Panc1 (cell line): ENCODE results near the gene GFRA1. TPM values are rescaled to one million over a fixed set of nuclear protein-coding genes. Genes with fewer than 3 reads are reported as not detected.

Source experiments
- ATAC-seq: fragments of 200-7000 bp; cut with Tn5 transposase; 2 replicates; pipeline ENCODE4 v1.9.1; 2020; ENCODE audit warnings: mild to moderate bottlenecking, moderate library complexity
- BruUV-seq: library from RNA; stranded (reverse); fragments of 400-500 nt; replicated peaks from 2 replicates; lab custom pipeline; 2021; lab: Mats Ljungman, UMichigan
- CTCF ChIA-PET: fragments of 300-600 bp; sonication (Branson Sonifier 250); formaldehyde crosslinking; loops from one replicate; lab custom pipeline; 2022; ENCODE audit warnings: antibody characterized with exemption; lab: Charles Lee
- POLR2A ChIA-PET: fragments of 300-600 bp; sonication (Branson Sonifier 250); formaldehyde crosslinking; loops from one replicate; lab custom pipeline; 2022; ENCODE audit warnings: antibody characterized with exemption; lab: Charles Lee
- DNase-seq: peaks from one replicate; pipeline ENCODE4 v3.0.0-alpha.2; 2010; ENCODE audit warnings: low read depth, low spot score
- H3K27ac ChIP-seq: 2 replicates; pipeline ENCODE4 v1.5.1; 2011; ENCODE audit warnings: mild to moderate bottlenecking, low read length, inconsistent platforms
- H3K27me3 ChIP-seq: fragments of 200-500 bp; sonication (Bioruptor generic); 2 replicates; pipeline ENCODE4 v1.6.0; 2014; ENCODE audit warnings: low read length, inconsistent platforms; ENCODE audit not compliant: control insufficient read depth, insufficient read depth
- H3K36me3 ChIP-seq: fragments of 200-500 bp; sonication (Bioruptor generic); 2 replicates; pipeline ENCODE4 v1.5.1; 2014; ENCODE audit warnings: inconsistent platforms, mild to moderate bottlenecking, low read length, moderate library complexity; ENCODE audit not compliant: control insufficient read depth, insufficient read depth
- H3K4me1 ChIP-seq: 2 replicates; pipeline ENCODE4 v1.5.1; 2011; ENCODE audit warnings: inconsistent platforms, mild to moderate bottlenecking, low read length, moderate library complexity; ENCODE audit not compliant: control insufficient read depth, insufficient read depth
- H3K4me3 ChIP-seq, 2 experiments: 2 replicates each; pipeline ENCODE4 v1.5.1; 2011 to 2012; ENCODE audit warnings: low read depth in 2 of 2, low read length in 2 of 2, mild to moderate bottlenecking in 2 of 2, inconsistent platforms in 1 of 2, moderate library complexity in 1 of 2
- H3K9me3 ChIP-seq: fragments of 200-500 bp; sonication (Bioruptor generic); 2 replicates; pipeline ENCODE4 v1.5.1; 2014; ENCODE audit warnings: low read depth, mild to moderate bottlenecking, inconsistent platforms, low read length, moderate library complexity; ENCODE audit not compliant: control insufficient read depth, insufficient read depth
- POLR2AphosphoS5 ChIP-seq: IDR thresholded peaks from 2 replicates; pipeline ENCODE4 v1.6.1; 2012; ENCODE audit warnings: mild to moderate bottlenecking, low read depth, low read length, moderate library complexity
- SIN3A ChIP-seq: IDR thresholded peaks from 2 replicates; pipeline ENCODE4 v1.6.1; 2012; ENCODE audit warnings: low read depth, mild to moderate bottlenecking, low read length, moderate library complexity, borderline replicate concordance; ENCODE audit not compliant: insufficient read depth
- TCF7L2 ChIP-seq: IDR thresholded peaks from 2 replicates; pipeline ENCODE4 v1.6.1; 2011; ENCODE audit warnings: mild to moderate bottlenecking, low read depth, low read length, inconsistent platforms
- in situ Hi-C: cut with HindIII; loops from 2 replicates; pipeline ENCODE4 v1.10.0; 2016; ENCODE audit warnings: low sequenced_read_pairs, low pct_unique_long_range_greater_than_20kb
- intact Hi-C: fragments of 100-400 bp; cut with micrococcal nuclease; formaldehyde crosslinking; loops from one replicate; pipeline ENCODE4 v1.10.0; 2022; ENCODE audit not compliant: unreplicated experiment
- total RNA-seq: library from RNA; stranded (reverse); gene quantifications from one replicate; pipeline ENCODE4 v1.2.1, GENCODE V29; 2021; ENCODE audit not compliant: unreplicated experiment
- TF ChIP-seq, protein P1 (sequence below), 2 experiments: IDR thresholded peaks; 2 replicates each; pipeline ENCODE4 v1.6.1; 2011 to 2012; ENCODE audit warnings: low read depth in 2 of 2, control low read depth in 1 of 2, low read length in 1 of 2, mild to moderate bottlenecking in 1 of 2, moderate library complexity in 1 of 2; ENCODE audit not compliant: insufficient read depth in 1 of 2
- TF ChIP-seq, protein P2 (sequence below): fragments of 450-650 bp; IDR thresholded peaks from 2 replicates; pipeline ENCODE4 v1.5.1; 2017; ENCODE audit warnings: mild to moderate bottlenecking

GFRA1 gene
- total RNA-seq, 1 experiment from 2014 or later = 0.10 TPM

DNA sequence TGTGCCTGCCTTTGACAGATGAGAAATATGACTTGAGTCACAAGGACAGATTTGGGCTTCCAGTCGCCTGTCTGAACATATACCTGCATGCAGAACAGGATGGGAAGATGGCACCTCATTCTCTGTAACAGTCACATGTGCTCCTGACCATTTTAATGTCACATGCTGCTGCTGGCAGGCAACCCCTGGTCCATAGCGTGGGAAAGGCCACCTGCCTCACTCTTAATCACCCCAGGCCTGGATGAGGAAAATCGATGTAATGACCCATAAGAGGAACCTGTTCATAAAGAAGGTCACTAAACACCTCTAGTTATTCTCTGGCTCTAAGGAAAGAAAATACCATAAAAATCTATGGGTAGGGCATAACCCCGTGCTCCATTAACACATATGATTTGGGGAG, 110.2 kb downstream of the GFRA1 start:
- POLR2A ChIA-PET = no interaction called here
- BruUV-seq = no TSS peak

DNA sequence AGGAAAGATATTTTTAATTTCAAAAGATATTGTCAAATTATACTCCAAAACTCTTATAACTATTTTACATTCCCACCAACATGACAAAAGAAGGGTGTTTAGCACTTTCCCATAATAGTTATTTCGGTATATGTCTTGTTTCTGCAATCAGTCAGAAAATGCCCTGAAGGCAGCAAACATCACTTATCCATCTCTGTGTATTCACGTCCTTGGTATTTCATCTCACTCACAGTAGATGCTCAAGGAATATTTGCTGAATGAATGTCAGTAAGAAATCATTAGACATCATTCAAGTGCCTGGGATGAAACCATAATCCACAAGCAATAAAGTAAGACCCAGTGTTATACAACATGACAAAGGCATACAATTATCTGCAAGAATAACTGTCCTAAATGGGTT, 112.7 kb downstream of the GFRA1 start:
- no peaks in the 10 kb centered on the region for H3K36me3 ChIP-seq
- no peak for ATAC-seq
- no peaks in the 10 kb centered on the region for H3K9me3 ChIP-seq
- no TSS peak for BruUV-seq
- no peak for TF ChIP-seq POLR2AphosphoS5
- TF ChIP-seq, protein P1, sequence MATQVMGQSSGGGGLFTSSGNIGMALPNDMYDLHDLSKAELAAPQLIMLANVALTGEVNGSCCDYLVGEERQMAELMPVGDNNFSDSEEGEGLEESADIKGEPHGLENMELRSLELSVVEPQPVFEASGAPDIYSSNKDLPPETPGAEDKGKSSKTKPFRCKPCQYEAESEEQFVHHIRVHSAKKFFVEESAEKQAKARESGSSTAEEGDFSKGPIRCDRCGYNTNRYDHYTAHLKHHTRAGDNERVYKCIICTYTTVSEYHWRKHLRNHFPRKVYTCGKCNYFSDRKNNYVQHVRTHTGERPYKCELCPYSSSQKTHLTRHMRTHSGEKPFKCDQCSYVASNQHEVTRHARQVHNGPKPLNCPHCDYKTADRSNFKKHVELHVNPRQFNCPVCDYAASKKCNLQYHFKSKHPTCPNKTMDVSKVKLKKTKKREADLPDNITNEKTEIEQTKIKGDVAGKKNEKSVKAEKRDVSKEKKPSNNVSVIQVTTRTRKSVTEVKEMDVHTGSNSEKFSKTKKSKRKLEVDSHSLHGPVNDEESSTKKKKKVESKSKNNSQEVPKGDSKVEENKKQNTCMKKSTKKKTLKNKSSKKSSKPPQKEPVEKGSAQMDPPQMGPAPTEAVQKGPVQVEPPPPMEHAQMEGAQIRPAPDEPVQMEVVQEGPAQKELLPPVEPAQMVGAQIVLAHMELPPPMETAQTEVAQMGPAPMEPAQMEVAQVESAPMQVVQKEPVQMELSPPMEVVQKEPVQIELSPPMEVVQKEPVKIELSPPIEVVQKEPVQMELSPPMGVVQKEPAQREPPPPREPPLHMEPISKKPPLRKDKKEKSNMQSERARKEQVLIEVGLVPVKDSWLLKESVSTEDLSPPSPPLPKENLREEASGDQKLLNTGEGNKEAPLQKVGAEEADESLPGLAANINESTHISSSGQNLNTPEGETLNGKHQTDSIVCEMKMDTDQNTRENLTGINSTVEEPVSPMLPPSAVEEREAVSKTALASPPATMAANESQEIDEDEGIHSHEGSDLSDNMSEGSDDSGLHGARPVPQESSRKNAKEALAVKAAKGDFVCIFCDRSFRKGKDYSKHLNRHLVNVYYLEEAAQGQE (IDR thresholded peaks at IDR 0.05; ENCODE audit: insufficient read depth in 1 of 2, low read depth in 2 of 2, low read length in 1 of 2) = no peak
- H3K27me3 ChIP-seq = no peaks in the 10 kb centered on the region
- ChIA-PET POLR2A (no interaction called here), CTCF (no interaction called here)
- H3K27ac ChIP-seq = no peak overlapping the region
- no peaks in the 10 kb centered on the region for H3K4me1 ChIP-seq
- intact Hi-C loops (no loop called here), in situ Hi-C loops (no loop called here)
- no peak overlapping the region for H3K4me3 ChIP-seq
- DNase-seq = no peak

More for the DNA sequence above, 110.2 kb downstream of the GFRA1 start:
- Histone ChIP-seq H3K4me1 (no peaks in the 10 kb centered on the region), H3K9me3 (no peaks in the 10 kb centered on the region), H3K27ac (no peak overlapping the region), H3K4me3 (no peak overlapping the region), H3K27me3 (no peaks in the 10 kb centered on the region), H3K36me3 (no peaks in the 10 kb centered on the region)
- DNase-seq (no peak), ATAC-seq (no peak)
- in situ Hi-C loops = no loop called here
- intact Hi-C loops = no loop called here
- CTCF ChIA-PET = no interaction called here
- no peak for TF ChIP-seq SIN3A

DNA sequence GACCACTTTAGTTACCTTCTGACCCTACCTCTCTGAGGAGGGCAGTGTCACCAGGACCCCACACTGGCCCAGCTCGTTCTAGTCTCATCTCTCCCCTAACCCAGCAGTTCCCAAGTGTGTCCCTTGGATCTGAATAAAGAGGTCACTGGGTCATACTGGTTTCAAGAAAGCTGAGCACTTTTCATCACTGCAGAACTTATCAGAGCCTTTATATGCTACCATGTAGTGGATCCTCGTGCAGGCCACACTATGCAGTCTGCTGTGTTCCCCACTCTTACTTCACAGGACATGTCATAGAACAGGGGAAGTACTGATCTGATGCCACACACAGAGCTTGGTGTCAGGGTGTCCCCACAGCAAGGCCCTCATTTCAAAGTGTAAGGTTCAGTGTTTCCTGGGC, 113.8 kb downstream of the GFRA1 start:
- Histone ChIP-seq H3K4me3 (no peak overlapping the region), H3K27me3 (no peaks in the 10 kb centered on the region), H3K9me3 (no peaks in the 10 kb centered on the region), H3K36me3 (no peaks in the 10 kb centered on the region), H3K27ac (no peak overlapping the region), H3K4me1 (no peaks in the 10 kb centered on the region)
- no peak for TF ChIP-seq SIN3A
- TF ChIP-seq TCF7L2 = no peak
- TF ChIP-seq POLR2AphosphoS5 = no peak
- intact Hi-C loops (no loop called here), in situ Hi-C loops (no loop called here)
- BruUV-seq = no TSS peak
- DNase-seq (no peak), ATAC-seq (no peak)
- ChIA-PET POLR2A (no interaction called here), CTCF (no interaction called here)

DNA sequence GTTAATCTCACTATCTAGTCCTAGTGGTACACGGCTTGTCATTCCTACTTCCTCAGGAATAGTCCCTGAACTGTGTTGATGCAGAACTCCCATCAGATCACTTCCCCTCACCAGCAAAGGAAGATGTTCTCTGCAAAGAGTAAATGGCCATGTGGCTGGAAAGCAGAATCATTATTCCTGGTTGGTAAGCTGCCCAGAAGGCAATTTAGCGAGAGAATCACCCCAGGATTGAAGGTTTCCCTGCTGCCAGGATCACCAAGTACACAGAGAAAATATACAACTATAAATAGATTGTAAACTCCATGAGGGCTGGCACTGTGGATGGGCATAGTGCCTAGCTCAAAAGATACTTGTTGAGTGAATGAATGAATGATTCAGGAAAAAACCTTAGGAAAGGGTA, 115.0 kb downstream of the GFRA1 start:
- no TSS peak for BruUV-seq
- no peaks in the 10 kb centered on the region for H3K27me3 ChIP-seq
- no peak overlapping the region for H3K27ac ChIP-seq
- in situ Hi-C loops (no loop called here), intact Hi-C loops (no loop called here)
- TF ChIP-seq, protein P1 (IDR thresholded peaks at IDR 0.05; ENCODE audit: insufficient read depth in 1 of 2, low read depth in 2 of 2, low read length in 1 of 2) = no peak
- TF ChIP-seq, protein P2, sequence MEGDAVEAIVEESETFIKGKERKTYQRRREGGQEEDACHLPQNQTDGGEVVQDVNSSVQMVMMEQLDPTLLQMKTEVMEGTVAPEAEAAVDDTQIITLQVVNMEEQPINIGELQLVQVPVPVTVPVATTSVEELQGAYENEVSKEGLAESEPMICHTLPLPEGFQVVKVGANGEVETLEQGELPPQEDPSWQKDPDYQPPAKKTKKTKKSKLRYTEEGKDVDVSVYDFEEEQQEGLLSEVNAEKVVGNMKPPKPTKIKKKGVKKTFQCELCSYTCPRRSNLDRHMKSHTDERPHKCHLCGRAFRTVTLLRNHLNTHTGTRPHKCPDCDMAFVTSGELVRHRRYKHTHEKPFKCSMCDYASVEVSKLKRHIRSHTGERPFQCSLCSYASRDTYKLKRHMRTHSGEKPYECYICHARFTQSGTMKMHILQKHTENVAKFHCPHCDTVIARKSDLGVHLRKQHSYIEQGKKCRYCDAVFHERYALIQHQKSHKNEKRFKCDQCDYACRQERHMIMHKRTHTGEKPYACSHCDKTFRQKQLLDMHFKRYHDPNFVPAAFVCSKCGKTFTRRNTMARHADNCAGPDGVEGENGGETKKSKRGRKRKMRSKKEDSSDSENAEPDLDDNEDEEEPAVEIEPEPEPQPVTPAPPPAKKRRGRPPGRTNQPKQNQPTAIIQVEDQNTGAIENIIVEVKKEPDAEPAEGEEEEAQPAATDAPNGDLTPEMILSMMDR = no peak
- TF ChIP-seq POLR2AphosphoS5 (no peak), TCF7L2 (no peak), SIN3A (no peak)
- no peaks in the 10 kb centered on the region for H3K36me3 ChIP-seq
- no peak overlapping the region for H3K4me3 ChIP-seq
- H3K9me3 ChIP-seq = no peaks in the 10 kb centered on the region
- POLR2A ChIA-PET = no interaction called here
- no peak for ATAC-seq
- no peaks in the 10 kb centered on the region for H3K4me1 ChIP-seq
- no peak for DNase-seq
- CTCF ChIA-PET = no interaction called here
